SK-N-SH (cell line): Measurements from ENCODE around the gene DIPK1A. TPM values are rescaled to one million over a fixed set of nuclear protein-coding genes. Genes with fewer than 3 reads are reported as not detected.

ENCODE experiments used
- CTCF ChIA-PET: fragments of 300-600, 350-600 bp; formaldehyde crosslinking; extraction: SDS; loops from one replicate; lab custom pipeline; 2021; lab: Yijun Ruan, JAX
- POLR2A ChIA-PET: fragments of 350-600 bp; sonication (Branson Sonifier 250); formaldehyde crosslinking; extraction: SDS; loops from one replicate; lab custom pipeline; 2020; ENCODE audit warnings: antibody characterized with exemption, inconsistent platforms; lab: Yijun Ruan, JAX
- DNase-seq: peaks from one replicate; pipeline ENCODE4 v3.0.0; 2012
- H2AFZ ChIP-seq: fragments of 200-600 bp; sonication (generic); 2 replicates; pipeline ENCODE4 v1.8.1; 2016; ENCODE audit warnings: antibody characterized with exemption, mild to moderate bottlenecking, low read depth
- H3F3A ChIP-seq: fragments of 200-600 bp; sonication (generic); replicated peaks from 2 replicates; pipeline ENCODE3; 2016; ENCODE audit warnings: antibody characterized with exemption, mild to moderate bottlenecking; ENCODE audit not compliant: insufficient read depth
- H3K27ac ChIP-seq, 2 experiments: fragments of 200-500 bp in 1 of 2; fragments of 200-600 bp in 1 of 2; sonication (Bioruptor generic) in 1 of 2; sonication (generic), shearing (Covaris generic) in 1 of 2; 2 replicates each; pipeline versions ENCODE4 v1.5.1 to v1.6.1; 2014 to 2016; ENCODE audit warnings: low read depth in 2 of 2, inconsistent platforms in 1 of 2, low read length in 1 of 2, mild to moderate bottlenecking in 1 of 2, mixed read lengths in 1 of 2
- H3K27me3 ChIP-seq: fragments of 200-600 bp; sonication (generic), shearing (Covaris generic); 2 replicates; pipeline ENCODE4 v1.6.1; 2016; ENCODE audit warnings: mixed run types; ENCODE audit not compliant: insufficient read depth
- H3K36me3 ChIP-seq, 2 experiments: fragments of 200-500 bp in 1 of 2; fragments of 200-600 bp in 1 of 2; sonication (Bioruptor generic) in 1 of 2; sonication (generic) in 1 of 2; replicated peaks in 1 of 2; 2 replicates each; pipeline versions ENCODE3 to v1.5.1; 2014 to 2016; ENCODE audit warnings: low read length in 1 of 2, mild to moderate bottlenecking in 1 of 2; ENCODE audit not compliant: insufficient read depth in 2 of 2, control insufficient read depth in 1 of 2
- H3K4me1 ChIP-seq, 2 experiments: fragments of 200-500 bp in 1 of 2; fragments of 200-600 bp in 1 of 2; sonication (Bioruptor generic) in 1 of 2; sonication (generic), shearing (Covaris generic) in 1 of 2; 2 replicates each; pipeline versions ENCODE4 v1.5.1 to v1.6.1; 2014 to 2016; ENCODE audit warnings: low read depth in 1 of 2, low read length in 1 of 2, mixed run types in 1 of 2; ENCODE audit not compliant: insufficient read depth in 2 of 2, control insufficient read depth in 1 of 2
- H3K4me2 ChIP-seq: fragments of 200-600 bp; sonication (generic), shearing (Covaris generic); 2 replicates; pipeline ENCODE4 v1.6.1; 2017; ENCODE audit warnings: mixed run types
- H3K4me3 ChIP-seq, 2 experiments: fragments of 200-500 bp in 1 of 2; fragments of 200-600 bp in 1 of 2; sonication (Bioruptor generic) in 1 of 2; sonication (generic), shearing (Covaris generic) in 1 of 2; 2 replicates each; pipeline versions ENCODE4 v1.5.1 to v1.8.1; 2014 to 2016; ENCODE audit warnings: low read depth in 2 of 2, inconsistent platforms in 1 of 2, low read length in 1 of 2, mild to moderate bottlenecking in 1 of 2, mixed read lengths in 1 of 2, moderate library complexity in 1 of 2
- H3K79me2 ChIP-seq: fragments of 200-600 bp; sonication (generic); 2 replicates; pipeline ENCODE4 v1.8.1; 2017; ENCODE audit warnings: mild to moderate bottlenecking; ENCODE audit not compliant: insufficient read depth
- H3K9ac ChIP-seq: fragments of 200-600 bp; sonication (generic); 2 replicates; pipeline ENCODE4 v1.6.1; 2017; ENCODE audit warnings: mixed run types
- H3K9me2 ChIP-seq: fragments of 200-600 bp; sonication (generic); 2 replicates; pipeline ENCODE4 v1.6.1; 2017; ENCODE audit warnings: mixed run types
- H3K9me3 ChIP-seq: fragments of 200-600 bp; sonication (generic); 2 replicates; pipeline ENCODE4 v1.6.1; 2017; ENCODE audit warnings: mixed run types, mild to moderate bottlenecking, moderate library complexity
- H4K20me1 ChIP-seq: fragments of 200-600 bp; sonication (generic); 2 replicates; pipeline ENCODE4 v1.6.1; 2017; ENCODE audit warnings: mild to moderate bottlenecking, mixed run types; ENCODE audit not compliant: insufficient read depth
- ELF1 ChIP-seq: IDR thresholded peaks from 2 replicates; pipeline ENCODE4 v1.4.0; 2012
- EP300 ChIP-seq, 2 experiments: IDR thresholded peaks; 2 replicates each; pipeline versions ENCODE4 v1.4.0 to v1.6.1; 2012; ENCODE audit warnings: borderline replicate concordance in 1 of 2, low read depth in 1 of 2, low read length in 1 of 2
- EZH2phosphoT487 ChIP-seq: fragments of 200-600 bp; sonication (generic); IDR thresholded peaks from 2 replicates; pipeline ENCODE4 v1.6.1; 2017; ENCODE audit warnings: low read depth, mixed run types, mild to moderate bottlenecking, antibody characterized with exemption, moderate library complexity, borderline replicate concordance
- FOXM1 ChIP-seq: IDR thresholded peaks from 2 replicates; pipeline ENCODE4 v1.4.0; 2012; ENCODE audit warnings: low read depth, mild to moderate bottlenecking
- GATA2 ChIP-seq: sonication (generic); formaldehyde crosslinking; IDR thresholded peaks from 2 replicates; pipeline ENCODE4 v1.5.0; 2020; ENCODE audit warnings: mild to moderate bottlenecking, missing genetic modification reagents
- IRF3 ChIP-seq: fragments of 150-350 bp; IDR thresholded peaks from 2 replicates; pipeline ENCODE4 v1.6.1; 2016; ENCODE audit warnings: mild to moderate bottlenecking, low read depth, low read length
- MEF2A ChIP-seq: IDR thresholded peaks from 2 replicates; pipeline ENCODE4 v1.4.0; 2012; ENCODE audit warnings: low read depth, borderline replicate concordance
- NFIC ChIP-seq: IDR thresholded peaks from 2 replicates; pipeline ENCODE4 v1.4.0; 2012; ENCODE audit warnings: borderline replicate concordance
- NRF1 ChIP-seq: IDR thresholded peaks from 2 replicates; pipeline ENCODE4 v1.6.1; 2012; ENCODE audit warnings: low read depth, mild to moderate bottlenecking, low read length
- POLR2AphosphoS5 ChIP-seq: IDR thresholded peaks from 2 replicates; pipeline ENCODE4 v1.6.1; 2012; ENCODE audit warnings: low read depth, low read length
- RCOR1 ChIP-seq: fragments of 150-350 bp; IDR thresholded peaks from 2 replicates; pipeline ENCODE4 v1.6.1; 2017; ENCODE audit warnings: antibody characterized with exemption, low read length
- REST ChIP-seq: IDR thresholded peaks from 2 replicates; pipeline ENCODE4 v1.6.1; 2012; ENCODE audit warnings: mild to moderate bottlenecking, low read depth, low read length, moderate library complexity
- RXRA ChIP-seq: IDR thresholded peaks from 2 replicates; pipeline ENCODE4 v1.4.0; 2012; ENCODE audit warnings: low read depth, mild to moderate bottlenecking, borderline replicate concordance
- SMC3 ChIP-seq: IDR thresholded peaks from 2 replicates; pipeline ENCODE4 v1.6.1; 2012; ENCODE audit warnings: low read depth, low read length, improper control_type of control experiment
- TAF1 ChIP-seq: IDR thresholded peaks from 2 replicates; pipeline ENCODE4 v1.6.1; 2012; ENCODE audit warnings: low read depth, mild to moderate bottlenecking, low read length, moderate library complexity, borderline replicate concordance
- TCF12 ChIP-seq: IDR thresholded peaks from 2 replicates; pipeline ENCODE4 v1.4.0; 2012
- TEAD4 ChIP-seq: IDR thresholded peaks from 2 replicates; pipeline ENCODE4 v1.4.0; 2012; ENCODE audit warnings: mild to moderate bottlenecking, borderline replicate concordance; ENCODE audit not compliant: insufficient read depth
- USF1 ChIP-seq: IDR thresholded peaks from 2 replicates; pipeline ENCODE4 v1.4.0; 2012; ENCODE audit warnings: low read depth, borderline replicate concordance
- USF2 ChIP-seq: fragments of 150-350 bp; IDR thresholded peaks from 2 replicates; pipeline ENCODE4 v1.6.1; 2017; ENCODE audit warnings: antibody characterized with exemption, low read length, low read depth, borderline replicate concordance
- WGBS: methylation state at CpG from one replicate; pipeline ENCODE4 v1.1.6; 2017; ENCODE audit warnings: low lambda C conversion rate; 5-methylcytosine and 5-hydroxymethylcytosine counted together
- polyA plus RNA-seq, 3 experiments: library from polyadenylated mRNA; depleted of rRNA; stranded (reverse); fragments of >200 nt; gene quantifications; 2 replicates each; pipeline ENCODE4 v1.2.3, GENCODE V29; 2012
- TF ChIP-seq, protein P1 (sequence below): fragments of 200-600 bp; sonication (generic); IDR thresholded peaks from 2 replicates; pipeline ENCODE4 v1.6.1; 2017; ENCODE audit warnings: antibody characterized with exemption, mild to moderate bottlenecking, moderate library complexity

The DIPK1A gene
- polyA plus RNA-seq, 1 of the 3 experiments (the other 2 are of a cell fraction) = 3.4 TPM

GRCh38 chr1:92972409-92973129 lies 11.3 kb upstream of the DIPK1A start:
- no peak overlapping the region for H3K4me3 ChIP-seq

More at GRCh38 chr1:92972409-92973129, 11.3 kb upstream of the DIPK1A start:
- no peaks in the 10 kb centered on the region for H3K9me2 ChIP-seq
- H3K27me3 ChIP-seq = no peaks in the 10 kb centered on the region; the same call in 1 of the 2 replicates
- 50% methylated on average over 1 of the region's 1 CpG for WGBS
- H3K9me3 ChIP-seq = no peaks in the 10 kb centered on the region
- no peak overlapping the region for H3K4me2 ChIP-seq
- H3K79me2 ChIP-seq = no peaks in the 10 kb centered on the region
- no peak overlapping the region for H3K9ac ChIP-seq
- DNase-seq = no peak
- no peaks in the 10 kb centered on the region for H3F3A ChIP-seq
- H3K36me3 ChIP-seq = no peaks in the 10 kb centered on the region
- no peak overlapping the region for H2AFZ ChIP-seq
- ChIA-PET POLR2A (no interaction called here), CTCF (interaction anchor here (0.6 to 4.9 kb wide), 3 partner anchors 22 to 696 kb away, joined by 3 to 27 read pairs (median 8); no protein-coding TSS in a partner anchor)
- TF ChIP-seq, protein P1, sequence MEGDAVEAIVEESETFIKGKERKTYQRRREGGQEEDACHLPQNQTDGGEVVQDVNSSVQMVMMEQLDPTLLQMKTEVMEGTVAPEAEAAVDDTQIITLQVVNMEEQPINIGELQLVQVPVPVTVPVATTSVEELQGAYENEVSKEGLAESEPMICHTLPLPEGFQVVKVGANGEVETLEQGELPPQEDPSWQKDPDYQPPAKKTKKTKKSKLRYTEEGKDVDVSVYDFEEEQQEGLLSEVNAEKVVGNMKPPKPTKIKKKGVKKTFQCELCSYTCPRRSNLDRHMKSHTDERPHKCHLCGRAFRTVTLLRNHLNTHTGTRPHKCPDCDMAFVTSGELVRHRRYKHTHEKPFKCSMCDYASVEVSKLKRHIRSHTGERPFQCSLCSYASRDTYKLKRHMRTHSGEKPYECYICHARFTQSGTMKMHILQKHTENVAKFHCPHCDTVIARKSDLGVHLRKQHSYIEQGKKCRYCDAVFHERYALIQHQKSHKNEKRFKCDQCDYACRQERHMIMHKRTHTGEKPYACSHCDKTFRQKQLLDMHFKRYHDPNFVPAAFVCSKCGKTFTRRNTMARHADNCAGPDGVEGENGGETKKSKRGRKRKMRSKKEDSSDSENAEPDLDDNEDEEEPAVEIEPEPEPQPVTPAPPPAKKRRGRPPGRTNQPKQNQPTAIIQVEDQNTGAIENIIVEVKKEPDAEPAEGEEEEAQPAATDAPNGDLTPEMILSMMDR = no peak
- TF ChIP-seq RCOR1 (no peak), POLR2AphosphoS5 (no peak), TAF1 (no peak), SMC3 (no peak), ELF1 (no peak), FOXM1 (no peak), USF1 (no peak), TEAD4 (no peak), RXRA (no peak), EP300 (IDR thresholded peaks at IDR 0.05; ENCODE audit: borderline replicate concordance in 1 of 2, low read depth in 1 of 2, low read length in 1 of 2) (no peak), EZH2phosphoT487 (no peak), MEF2A (no peak), NFIC (no peak), REST (no peak), USF2 (no peak), IRF3 (no peak), GATA2 (CRISPR knock-in tag) (no peak), NRF1 (no peak), TCF12 (no peak)
- H3K4me1 ChIP-seq = no peaks in the 10 kb centered on the region; a peak in 1 of 4 replicates
- H3K27ac ChIP-seq = no peak overlapping the region
- H4K20me1 ChIP-seq = no peaks in the 10 kb centered on the region
